Stomach (tissue), 4 donors: ENCODE measurements around the gene PGR.

ENCODE experiments used
- CTCF ChIP-seq, 7 experiments: fragments of 450-650 bp in 4 of 7; fragments of 200-600 bp in 3 of 7; sonication (generic) in 3 of 7; IDR thresholded peaks; one replicate each; pipeline ENCODE4 v1.5.1; 2016 to 2019; ENCODE audit warnings: antibody characterized with exemption in 7 of 7, control low read depth in 2 of 7, mild to moderate bottlenecking in 1 of 7
- EP300 ChIP-seq: sonication (generic); formaldehyde crosslinking; IDR thresholded peaks from one replicate; pipeline ENCODE4 v1.6.1; 2017; ENCODE audit warnings: antibody characterized with exemption
- POLR2A ChIP-seq, 4 donors: fragments of 450-650 bp; IDR thresholded peaks; one replicate each; pipeline ENCODE4 v1.6.1; 2016; ENCODE audit warnings: antibody characterized with exemption in 4 of 4, control low read depth in 2 of 4, mild to moderate bottlenecking in 1 of 4, moderate library complexity in 1 of 4
- POLR2AphosphoS5 ChIP-seq, 3 donors: sonication (generic); formaldehyde crosslinking; IDR thresholded peaks; one replicate each; pipeline ENCODE4 v1.6.1; 2016; ENCODE audit warnings: antibody characterized with exemption in 3 of 3

- TF ChIP-seq POLR2A (IDR thresholded peaks at IDR 0.05) (no peak), CTCF (IDR thresholded peaks at IDR 0.05) (no peak), POLR2AphosphoS5 (IDR thresholded peaks at IDR 0.05) (no peak), EP300 (no peak)
Observed at GRCh38 chr11:101022256-101022655, 107.4 kb downstream of the PGR start.
